HCT116 (cell line): ENCODE results near the gene PRR23E.

ENCODE experiments used
- JUND ChIP-seq: IDR thresholded peaks from 2 replicates; pipeline ENCODE4 v1.6.1; 2012
- SP1 ChIP-seq: IDR thresholded peaks from 2 replicates; pipeline ENCODE4 v1.6.1; 2012; ENCODE audit warnings: low read depth
- SRF ChIP-seq: IDR thresholded peaks from 2 replicates; pipeline ENCODE4 v1.6.1; 2012; ENCODE audit warnings: low read depth
- TF ChIP-seq, protein P1 (sequence below), 3 experiments: fragments of 200-600 bp in 1 of 3; sonication (generic) in 1 of 3; IDR thresholded peaks in 2 of 3; conservative IDR thresholded peaks in 1 of 3; 2 replicates each; pipeline ENCODE4 v1.5.1; 2012 to 2017; ENCODE audit warnings: low read depth in 2 of 3, low read length in 2 of 3, antibody characterized with exemption in 1 of 3, borderline replicate concordance in 1 of 3, control low read depth in 1 of 3, mild to moderate bottlenecking in 1 of 3, mixed read lengths in 1 of 3, mixed run types in 1 of 3, moderate library complexity in 1 of 3; ENCODE audit not compliant: insufficient read depth in 1 of 3

DNA sequence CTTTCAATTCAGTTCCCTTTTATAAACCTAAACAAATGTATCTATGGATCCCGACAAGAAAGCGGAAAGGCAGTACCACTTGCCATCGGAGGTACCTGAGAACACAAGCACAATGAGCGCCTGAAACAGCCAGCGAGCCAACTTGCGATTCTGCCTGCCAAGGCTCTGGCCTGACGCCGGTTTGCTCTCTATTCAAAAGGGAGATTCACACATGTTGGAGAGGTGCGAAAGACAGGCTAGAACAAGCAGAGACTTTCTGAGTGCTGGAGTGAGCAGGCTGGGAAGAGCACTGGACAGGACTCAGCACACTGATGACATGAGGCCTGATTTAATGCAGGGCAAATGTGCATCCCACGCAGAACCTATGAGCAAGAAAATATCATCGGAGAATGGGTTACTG, 17.7 kb upstream of the PRR23E start:
- TF ChIP-seq JUND (no peak), SRF (no peak), SP1 (no peak)
- TF ChIP-seq, protein P1, sequence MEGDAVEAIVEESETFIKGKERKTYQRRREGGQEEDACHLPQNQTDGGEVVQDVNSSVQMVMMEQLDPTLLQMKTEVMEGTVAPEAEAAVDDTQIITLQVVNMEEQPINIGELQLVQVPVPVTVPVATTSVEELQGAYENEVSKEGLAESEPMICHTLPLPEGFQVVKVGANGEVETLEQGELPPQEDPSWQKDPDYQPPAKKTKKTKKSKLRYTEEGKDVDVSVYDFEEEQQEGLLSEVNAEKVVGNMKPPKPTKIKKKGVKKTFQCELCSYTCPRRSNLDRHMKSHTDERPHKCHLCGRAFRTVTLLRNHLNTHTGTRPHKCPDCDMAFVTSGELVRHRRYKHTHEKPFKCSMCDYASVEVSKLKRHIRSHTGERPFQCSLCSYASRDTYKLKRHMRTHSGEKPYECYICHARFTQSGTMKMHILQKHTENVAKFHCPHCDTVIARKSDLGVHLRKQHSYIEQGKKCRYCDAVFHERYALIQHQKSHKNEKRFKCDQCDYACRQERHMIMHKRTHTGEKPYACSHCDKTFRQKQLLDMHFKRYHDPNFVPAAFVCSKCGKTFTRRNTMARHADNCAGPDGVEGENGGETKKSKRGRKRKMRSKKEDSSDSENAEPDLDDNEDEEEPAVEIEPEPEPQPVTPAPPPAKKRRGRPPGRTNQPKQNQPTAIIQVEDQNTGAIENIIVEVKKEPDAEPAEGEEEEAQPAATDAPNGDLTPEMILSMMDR (IDR thresholded peaks at IDR 0.05 in 2 of 3, conservative IDR thresholded peaks at IDR 0.05 in 1 of 3; ENCODE audit: borderline replicate concordance in 1 of 3, insufficient read depth in 1 of 3, low read depth in 2 of 3, low read length in 2 of 3): no peak
